HUES48 (cell line): ENCODE measurements around the gene SNCG.
A peak's percentile ranks its signal among the peaks of the same experiment; 100 is the strongest.

ENCODE experiments used
- H3K27ac ChIP-seq: one replicate; pipeline ENCODE4 v1.7.0; 2013; ENCODE audit warnings: low read depth, low read length, inconsistent platforms
- H3K27me3 ChIP-seq: 2 replicates; pipeline ENCODE4 v1.6.1; 2013; ENCODE audit warnings: mild to moderate bottlenecking, low read length; ENCODE audit not compliant: control insufficient read depth, insufficient read depth
- H3K36me3 ChIP-seq: 2 replicates; pipeline ENCODE4 v1.6.1; 2013; ENCODE audit warnings: low read length; ENCODE audit not compliant: control insufficient read depth, insufficient read depth
- H3K4me1 ChIP-seq: 2 replicates; pipeline ENCODE4 v1.6.1; 2013; ENCODE audit warnings: mild to moderate bottlenecking, low read length; ENCODE audit not compliant: control insufficient read depth, insufficient read depth
- H3K4me3 ChIP-seq: 2 replicates; pipeline ENCODE4 v1.5.1; 2013; ENCODE audit warnings: mild to moderate bottlenecking, low read depth, low read length
- H3K9ac ChIP-seq: 2 replicates; pipeline ENCODE4 v1.6.1; 2013; ENCODE audit warnings: mild to moderate bottlenecking, low read depth, low read length, moderate library complexity
- H3K9me3 ChIP-seq: 2 replicates; pipeline ENCODE4 v1.6.1; 2013; ENCODE audit warnings: low read length; ENCODE audit not compliant: control insufficient read depth, insufficient read depth

The SNCG gene

DNA sequence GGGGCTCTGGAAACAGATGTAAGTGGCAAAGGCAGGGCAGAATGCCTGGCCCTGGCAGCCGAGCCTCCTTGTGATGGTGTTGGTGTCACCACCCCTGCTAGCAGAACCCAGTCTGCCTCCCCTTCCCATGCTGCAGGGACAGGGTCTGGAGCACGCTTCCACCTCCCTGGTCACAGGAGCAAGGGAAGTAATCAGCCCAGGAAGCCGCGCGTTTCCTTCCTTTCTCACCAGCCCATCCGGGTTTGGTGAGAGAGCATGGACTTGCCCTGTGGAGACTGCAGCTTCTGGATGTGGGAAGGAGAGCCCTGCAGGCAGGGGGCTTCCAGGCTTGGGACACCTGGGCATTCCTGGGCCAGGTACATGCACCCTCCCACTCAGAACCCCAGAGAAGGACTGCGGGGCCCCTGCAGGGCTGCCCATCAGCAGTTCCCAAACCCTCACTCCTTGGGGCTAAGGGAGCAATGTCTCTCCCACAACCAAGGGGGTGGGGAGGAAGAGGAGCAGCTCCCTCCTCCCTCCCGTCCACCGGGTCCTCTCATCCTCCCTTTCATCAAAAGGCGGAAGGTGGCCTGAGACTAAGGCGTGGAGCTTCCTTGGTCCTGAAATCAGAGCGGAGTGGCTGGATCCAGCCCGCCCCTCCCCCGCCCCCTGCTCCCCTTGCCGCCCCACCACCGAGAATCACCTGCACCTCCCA lies 2.8 kb upstream of the SNCG start:
- no peak overlapping the region for H3K9ac ChIP-seq
- peak overlapping the region; percentile 99 for H3K27ac ChIP-seq
- H3K36me3 ChIP-seq = no peaks in the 10 kb centered on the region
- H3K4me1 ChIP-seq = peaks cover 43% of the 10 kb centered on the region
- no peaks in the 10 kb centered on the region; the same call in 1 of the 2 replicates for H3K9me3 ChIP-seq
- H3K4me3 ChIP-seq = no peak overlapping the region
- H3K27me3 ChIP-seq = no peaks in the 10 kb centered on the region

GRCh38 chr10:86956195-86956847 lies 2.1 kb upstream of the SNCG start:
- Histone ChIP-seq H3K27me3 (no peaks in the 10 kb centered on the region), H3K9me3 (no peaks in the 10 kb centered on the region; the same call in 1 of the 2 replicates), H3K4me3 (no peak overlapping the region), H3K36me3 (no peaks in the 10 kb centered on the region), H3K4me1 (peaks cover 45% of the 10 kb centered on the region), H3K27ac (no peak overlapping the region), H3K9ac (no peak overlapping the region)

GRCh38 chr10:86956848-86957448 lies 1.5 kb upstream of the SNCG start:
- peaks cover 45% of the 10 kb centered on the region for H3K4me1 ChIP-seq
- H3K9ac ChIP-seq = no peak overlapping the region
- no peaks in the 10 kb centered on the region; the same call in 1 of the 2 replicates for H3K9me3 ChIP-seq
- H3K27ac ChIP-seq = no peak overlapping the region
- H3K4me3 ChIP-seq = no peak overlapping the region
- H3K36me3 ChIP-seq = no peaks in the 10 kb centered on the region
- no peaks in the 10 kb centered on the region for H3K27me3 ChIP-seq

DNA sequence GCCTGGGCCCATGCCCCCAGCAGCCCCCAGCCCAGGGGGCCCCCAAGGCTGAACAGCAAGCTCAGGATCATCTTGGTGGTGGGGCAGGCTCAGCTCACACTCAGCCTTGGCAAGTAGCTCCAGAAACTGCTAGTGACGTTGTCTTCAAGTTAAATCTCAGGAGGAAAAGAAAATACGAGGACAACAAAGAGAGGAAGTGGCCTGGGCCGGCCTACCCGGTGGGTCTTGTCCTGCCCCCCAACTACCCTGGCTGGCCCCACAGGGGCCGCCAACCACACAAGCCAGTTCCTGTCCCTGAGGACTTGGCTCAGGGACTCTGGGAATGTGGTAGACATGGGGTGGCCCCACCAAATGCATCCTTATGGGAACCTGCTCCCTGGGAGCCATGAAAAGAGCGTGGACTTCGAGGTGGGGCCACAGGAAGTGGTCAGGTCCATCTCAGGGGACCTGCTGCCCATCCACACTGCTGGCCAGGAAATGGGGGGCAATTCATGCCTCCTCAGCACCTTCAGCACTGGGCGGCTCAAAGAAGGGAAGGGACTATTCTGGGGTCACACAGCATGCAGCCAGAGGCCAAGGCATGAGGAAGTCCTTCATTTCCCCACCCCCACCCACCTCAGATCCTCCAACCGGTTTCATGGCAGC lies 806 bp upstream of the SNCG start, which contains the start of gene MMRN2:
MMRN2 (minus strand) TSS at position 145 of the 645 bp plus-strand sequence; CDS start at position 71, 74 bp downstream.
- Histone ChIP-seq H3K27ac (no peak within 1 kb of the TSS), H3K9ac (no peak within 1 kb of the TSS), H3K36me3 (no peaks in the 10 kb centered on the region), H3K9me3 (no peaks in the 10 kb centered on the region; the same call in 1 of the 2 replicates), H3K4me3 (no peak within 1 kb of the TSS), H3K4me1 (peaks cover 45% of the 10 kb centered on the region), H3K27me3 (no peaks in the 10 kb centered on the region)

DNA sequence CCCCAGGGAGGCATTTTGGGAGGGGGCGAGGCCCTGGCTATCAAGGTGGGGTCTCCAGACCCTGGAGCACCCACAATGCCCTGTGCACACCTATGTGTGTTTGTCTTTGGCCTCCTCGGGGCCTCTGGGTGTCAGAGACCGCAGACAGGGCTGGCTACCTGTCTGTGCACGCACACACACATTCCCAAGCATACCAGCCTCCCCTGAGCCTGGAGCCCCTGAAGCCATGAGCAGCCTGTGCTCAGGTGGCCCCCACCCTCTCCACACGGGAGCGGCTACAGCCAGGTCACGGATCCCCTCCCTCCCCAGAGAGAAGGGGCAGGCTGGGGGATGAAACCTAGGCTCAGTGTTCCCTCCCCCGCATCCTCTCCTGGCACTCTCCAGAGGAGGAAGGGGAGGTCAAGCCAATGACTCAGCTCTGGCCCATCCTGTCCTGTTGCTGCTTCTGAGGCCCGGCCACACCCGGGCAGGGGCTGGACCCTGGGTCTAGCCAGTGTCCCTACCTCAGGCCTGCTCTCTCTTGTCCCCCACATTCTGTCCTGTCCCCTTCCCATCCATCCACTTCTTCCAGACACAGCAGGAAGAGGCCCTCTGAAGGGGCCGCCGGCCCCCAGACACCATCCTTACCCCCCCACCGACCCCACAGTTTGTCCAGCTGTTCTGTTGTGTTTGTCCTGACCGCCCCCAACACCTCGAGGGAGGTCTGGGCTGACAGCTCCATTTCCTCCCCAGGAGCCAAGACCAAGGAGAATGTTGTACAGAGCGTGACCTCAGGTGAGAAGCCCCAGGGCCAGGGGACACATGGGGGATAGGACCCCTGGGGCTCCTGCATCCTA lies 720 bp downstream of the SNCG start:
- H3K4me1 ChIP-seq = peaks cover 38% of the 10 kb centered on the region
- H3K4me3 ChIP-seq = no peak overlapping the region
- H3K36me3 ChIP-seq = no peaks in the 10 kb centered on the region
- no peak overlapping the region for H3K9ac ChIP-seq
- no peaks in the 10 kb centered on the region for H3K9me3 ChIP-seq
- peak overlapping the region; percentile 31 for H3K27ac ChIP-seq
- no peaks in the 10 kb centered on the region for H3K27me3 ChIP-seq

- peak overlapping the region; percentile 31 for H3K27ac ChIP-seq
- H3K36me3 ChIP-seq = no peaks in the 10 kb centered on the region
- H3K4me3 ChIP-seq = no peak overlapping the region
- peaks cover 34% of the 10 kb centered on the region for H3K4me1 ChIP-seq
- no peaks in the 10 kb centered on the region for H3K9me3 ChIP-seq
- H3K27me3 ChIP-seq = no peaks in the 10 kb centered on the region
- no peak overlapping the region for H3K9ac ChIP-seq
These were observed 1.3 kb downstream of the SNCG start for GRCh38 chr10:86959737-86960002.

GRCh38 chr10:86960003-86960862 lies 1.8 kb downstream of the SNCG start:
- H3K9me3 ChIP-seq = no peaks in the 10 kb centered on the region
- peaks cover 28% of the 10 kb centered on the region for H3K4me1 ChIP-seq
- H3K36me3 ChIP-seq = no peaks in the 10 kb centered on the region
- peak overlapping the region; percentile 19 for H3K9ac ChIP-seq
- no peak overlapping the region for H3K4me3 ChIP-seq
- H3K27me3 ChIP-seq = no peaks in the 10 kb centered on the region
- H3K27ac ChIP-seq = no peak overlapping the region

DNA sequence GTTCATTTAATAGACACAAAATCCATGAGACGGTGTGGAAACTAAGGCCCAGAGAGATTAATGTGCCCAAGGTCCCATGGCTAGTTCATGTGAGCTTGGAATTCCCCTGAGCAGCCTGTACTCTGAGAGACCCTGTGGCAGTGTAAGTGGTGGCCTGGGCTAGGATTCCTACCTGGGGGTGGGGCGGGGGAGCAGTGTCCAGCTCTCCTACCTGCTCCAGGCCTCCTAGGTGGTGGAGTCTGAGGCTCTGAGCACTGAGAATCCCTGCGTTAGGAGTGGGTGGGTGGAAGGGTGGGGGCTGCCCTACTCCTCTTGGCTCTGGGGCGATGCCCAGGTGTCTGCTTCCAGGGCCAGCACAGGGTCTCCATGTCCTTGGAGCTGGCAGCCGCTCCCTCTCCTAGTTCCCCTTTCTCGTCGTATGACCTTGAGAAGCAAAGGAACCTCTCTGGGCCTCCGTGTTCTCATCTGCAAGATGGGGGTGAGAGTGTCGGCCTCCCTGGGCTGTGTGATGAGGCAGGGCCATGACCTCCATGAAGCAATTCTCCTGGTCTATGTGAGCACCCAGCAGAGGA lies 2.5 kb downstream of the SNCG start:
- H3K4me3 ChIP-seq = no peak overlapping the region
- no peaks in the 10 kb centered on the region for H3K9me3 ChIP-seq
- no peaks in the 10 kb centered on the region for H3K36me3 ChIP-seq
- H3K9ac ChIP-seq = peak overlapping the region; percentile 19
- peaks cover 22% of the 10 kb centered on the region for H3K4me1 ChIP-seq
- no peak overlapping the region for H3K27ac ChIP-seq
- no peaks in the 10 kb centered on the region for H3K27me3 ChIP-seq

- Histone ChIP-seq H3K27ac (no peak overlapping the region), H3K4me1 (peaks cover 24% of the 10 kb centered on the region), H3K4me3 (no peak overlapping the region), H3K9me3 (no peaks in the 10 kb centered on the region), H3K9ac (no peak overlapping the region), H3K36me3 (no peaks in the 10 kb centered on the region), H3K27me3 (no peaks in the 10 kb centered on the region)
These were observed 3.2 kb downstream of the SNCG start for GRCh38 chr10:86961481-86962091.
